AG09319 (cell line): ENCODE data around the gene SPAG8.
A peak's percentile ranks its signal among the peaks of the same experiment; 100 is the strongest.

Source experiments
- DNase-seq: peaks from one replicate; pipeline ENCODE4 v3.0.0-alpha.2; 2010; ENCODE audit warnings: low read depth; ENCODE audit errors: extremely low read depth
- TF ChIP-seq, protein P1 (sequence below): IDR thresholded peaks from 2 replicates; pipeline ENCODE4 v1.5.1; 2011; ENCODE audit warnings: low read depth, mild to moderate bottlenecking, inconsistent platforms, low read length, moderate library complexity

The SPAG8 gene

GRCh38 chr9:35844628-35845270 is 32.7 kb upstream of the SPAG8 start:
- TF ChIP-seq, protein P1, sequence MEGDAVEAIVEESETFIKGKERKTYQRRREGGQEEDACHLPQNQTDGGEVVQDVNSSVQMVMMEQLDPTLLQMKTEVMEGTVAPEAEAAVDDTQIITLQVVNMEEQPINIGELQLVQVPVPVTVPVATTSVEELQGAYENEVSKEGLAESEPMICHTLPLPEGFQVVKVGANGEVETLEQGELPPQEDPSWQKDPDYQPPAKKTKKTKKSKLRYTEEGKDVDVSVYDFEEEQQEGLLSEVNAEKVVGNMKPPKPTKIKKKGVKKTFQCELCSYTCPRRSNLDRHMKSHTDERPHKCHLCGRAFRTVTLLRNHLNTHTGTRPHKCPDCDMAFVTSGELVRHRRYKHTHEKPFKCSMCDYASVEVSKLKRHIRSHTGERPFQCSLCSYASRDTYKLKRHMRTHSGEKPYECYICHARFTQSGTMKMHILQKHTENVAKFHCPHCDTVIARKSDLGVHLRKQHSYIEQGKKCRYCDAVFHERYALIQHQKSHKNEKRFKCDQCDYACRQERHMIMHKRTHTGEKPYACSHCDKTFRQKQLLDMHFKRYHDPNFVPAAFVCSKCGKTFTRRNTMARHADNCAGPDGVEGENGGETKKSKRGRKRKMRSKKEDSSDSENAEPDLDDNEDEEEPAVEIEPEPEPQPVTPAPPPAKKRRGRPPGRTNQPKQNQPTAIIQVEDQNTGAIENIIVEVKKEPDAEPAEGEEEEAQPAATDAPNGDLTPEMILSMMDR, result no peak
- DNase-seq, result peak; percentile 80

- no peak for DNase-seq
- TF ChIP-seq, protein P1, result no peak
Observed at GRCh38 chr9:35842795-35843194, 30.7 kb upstream of the SPAG8 start.

- TF ChIP-seq, protein P1, result no peak
- no peak for DNase-seq
Observed at GRCh38 chr9:35842020-35842745, 30.1 kb upstream of the SPAG8 start.

DNA sequence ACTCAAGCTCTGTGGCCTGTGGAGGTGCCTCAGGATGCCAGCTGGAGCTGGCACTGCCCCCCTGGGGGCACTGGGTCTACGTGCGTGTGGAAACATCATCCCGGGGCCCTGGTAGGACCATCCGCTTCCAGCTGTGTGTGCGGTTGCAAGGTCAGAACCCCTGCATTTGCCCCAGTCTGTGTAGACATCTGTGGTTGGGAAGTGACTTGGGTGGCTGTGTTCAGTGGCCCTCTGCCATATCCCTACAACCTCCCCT is 29.5 kb upstream of the SPAG8 start:
- TF ChIP-seq, protein P1, result no peak
- no peak for DNase-seq

DNA sequence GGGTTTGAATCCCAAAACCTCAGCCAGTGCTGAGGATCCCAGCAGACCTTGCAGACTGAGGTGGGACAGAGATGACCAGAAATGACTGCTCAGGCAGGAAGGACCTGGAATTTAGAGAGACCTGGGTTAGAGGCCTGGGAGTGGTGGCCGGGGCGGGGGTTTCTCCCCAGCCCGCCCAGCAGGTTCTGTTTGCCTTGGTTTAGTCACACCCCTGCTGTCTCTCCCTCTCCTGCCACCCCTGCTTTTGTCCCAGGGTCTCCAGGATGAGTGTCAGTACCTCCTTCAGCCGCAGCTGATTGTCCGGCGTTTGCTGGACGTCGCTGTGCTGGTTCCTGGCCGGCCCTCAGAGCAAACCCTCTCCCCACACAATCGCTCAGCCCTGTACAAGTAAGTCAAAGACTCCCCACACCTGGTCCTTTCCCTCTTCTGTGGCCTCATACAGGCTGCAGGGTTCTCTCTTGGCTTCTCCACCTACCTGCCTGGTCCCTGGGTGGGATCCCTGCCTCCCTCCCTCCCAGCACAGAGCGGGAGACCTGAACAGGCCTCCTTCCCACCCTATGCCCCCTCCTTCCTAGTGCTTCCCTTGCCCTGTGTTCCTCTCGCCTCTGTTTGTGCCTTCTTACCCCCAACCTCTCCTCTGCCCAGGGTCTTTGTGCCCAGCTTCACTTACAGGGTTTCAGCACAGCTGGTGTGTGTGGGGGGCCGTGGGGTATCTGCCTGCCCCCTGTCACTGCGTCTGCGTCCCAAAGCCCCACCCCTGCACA is 29.0 kb upstream of the SPAG8 start:
- TF ChIP-seq, protein P1, result no peak
- DNase-seq, result no peak

- TF ChIP-seq, protein P1, result no peak
- DNase-seq, result no peak
Observed at GRCh38 chr9:35839926-35840325, 27.9 kb upstream of the SPAG8 start.

DNA sequence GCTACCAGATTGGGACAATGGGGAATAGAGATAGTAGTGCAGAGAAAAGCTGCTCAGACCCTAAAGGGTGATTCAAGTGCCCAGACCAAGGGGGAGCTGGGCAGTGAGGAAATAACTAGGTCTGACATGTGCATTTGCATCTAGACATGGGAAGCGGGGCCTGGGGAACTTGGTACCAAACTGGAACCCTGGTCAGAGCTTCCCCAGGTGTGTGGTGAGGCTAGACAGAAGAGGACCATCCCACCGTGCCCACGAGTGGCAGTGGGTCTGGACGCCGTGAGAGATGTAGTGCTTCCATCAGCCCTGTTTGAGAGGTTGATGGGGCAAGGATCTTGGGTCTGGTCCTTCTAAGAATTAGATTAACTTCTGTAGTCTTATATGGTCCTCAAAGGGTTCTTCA is 24.5 kb upstream of the SPAG8 start:
- TF ChIP-seq, protein P1, result no peak
- no peak for DNase-seq
